ENCODE data around the gene SPOCK1.

Gene SPOCK1

GRCh38 chr5:137071526-137071925 lies 427.6 kb downstream of the SPOCK1 start:
- H3K4me3 ChIP-seq (ENCODE audit: low read depth, low read length), result no peak overlapping the region
- TF ChIP-seq CTCF (IDR thresholded peaks at IDR 0.05; ENCODE audit: borderline replicate concordance, insufficient read depth, low read depth, low read length), result no peak

DNA sequence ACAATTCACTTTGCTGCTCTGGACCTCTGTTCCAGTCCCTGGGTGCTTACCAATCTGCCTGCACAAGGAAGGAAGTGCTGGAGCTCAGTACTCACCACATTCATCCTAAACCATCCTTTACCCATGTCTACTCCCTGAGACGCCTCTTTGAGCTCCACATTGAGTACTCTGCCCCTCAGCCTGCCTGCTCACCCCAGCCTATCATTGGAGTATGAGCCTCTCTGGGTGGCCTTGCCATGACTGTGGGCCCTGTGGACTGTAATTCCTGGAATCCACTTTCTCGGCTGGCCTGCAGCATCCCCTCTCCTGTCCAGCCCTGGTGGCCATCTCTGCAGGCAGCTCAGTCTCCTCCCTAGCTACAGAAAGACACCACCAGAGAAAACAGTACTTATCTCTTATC lies 428.6 kb downstream of the SPOCK1 start:
- no peak for TF ChIP-seq CTCF (IDR thresholded peaks at IDR 0.05; ENCODE audit: borderline replicate concordance, insufficient read depth, low read depth, low read length)

GRCh38 chr5:137069358-137069757 lies 429.8 kb downstream of the SPOCK1 start:
- no peak overlapping the region for H3K4me3 ChIP-seq (ENCODE audit: low read depth, low read length)
- no peak for TF ChIP-seq CTCF (IDR thresholded peaks at IDR 0.05; ENCODE audit: borderline replicate concordance, insufficient read depth, low read depth, low read length)

More for the DNA sequence above, 428.6 kb downstream of the SPOCK1 start:
- H3K4me3 ChIP-seq (ENCODE audit: low read depth, low read length), result no peak overlapping the region

- no peak overlapping the region for H3K4me3 ChIP-seq (ENCODE audit: low read depth, low read length)
- no peak for TF ChIP-seq CTCF (IDR thresholded peaks at IDR 0.05; ENCODE audit: borderline replicate concordance, insufficient read depth, low read depth, low read length)
Observed at GRCh38 chr5:137061382-137061781, 437.7 kb downstream of the SPOCK1 start.

- no peak for TF ChIP-seq CTCF (IDR thresholded peaks at IDR 0.05; ENCODE audit: borderline replicate concordance, insufficient read depth, low read depth, low read length)
- H3K4me3 ChIP-seq (ENCODE audit: low read depth, low read length), result no peak overlapping the region
Observed at GRCh38 chr5:137058089-137058488, 441.0 kb downstream of the SPOCK1 start.

GRCh38 chr5:137056676-137057075 lies 442.4 kb downstream of the SPOCK1 start:
- no peak for TF ChIP-seq CTCF (IDR thresholded peaks at IDR 0.05; ENCODE audit: borderline replicate concordance, insufficient read depth, low read depth, low read length)
- no peak overlapping the region for H3K4me3 ChIP-seq (ENCODE audit: low read depth, low read length)

DNA sequence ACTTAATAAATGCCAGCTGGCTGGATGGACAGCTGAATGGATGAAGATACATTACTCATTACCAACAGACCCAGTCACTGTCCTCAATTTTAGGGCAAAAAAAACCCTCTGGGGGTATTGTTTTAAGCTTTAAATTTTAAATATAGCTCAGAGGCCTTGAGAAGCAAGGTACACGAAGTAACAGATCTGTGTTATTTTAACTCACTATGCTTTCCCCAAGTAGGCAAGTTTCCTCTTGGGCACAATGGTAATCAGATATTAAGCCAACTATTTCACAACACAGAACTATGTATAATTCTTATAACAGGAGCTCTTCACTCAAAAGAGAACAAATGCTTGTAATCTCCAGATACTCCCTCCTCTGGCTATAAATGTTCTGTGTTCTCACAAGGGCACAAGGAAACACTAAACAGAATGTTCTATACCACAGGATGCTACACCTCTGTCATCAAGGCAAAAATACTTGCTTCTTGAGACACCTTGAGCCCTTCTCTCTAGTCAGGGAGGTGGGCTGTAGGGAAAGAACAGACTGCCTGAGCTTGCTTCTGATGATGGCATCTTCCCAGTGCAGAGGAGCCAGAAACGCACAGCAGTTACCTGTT lies 443.8 kb downstream of the SPOCK1 start:
- H3K4me3 ChIP-seq (ENCODE audit: low read depth, low read length), result no peak overlapping the region
- no peak for TF ChIP-seq CTCF (IDR thresholded peaks at IDR 0.05; ENCODE audit: borderline replicate concordance, insufficient read depth, low read depth, low read length)

All from GM12875 (cell line).